HFFc6 (cell line): ENCODE results near the gene MUC22. TPM values are rescaled to one million over a fixed set of nuclear protein-coding genes. Genes with fewer than 3 reads are reported as not detected.
"Not testable (repeated sequence)": the region's sequence is repeated elsewhere in the genome, so short reads cannot be mapped to it uniquely, and the experiment has no call there.

Experiments used
- DNase-seq: peaks from one replicate; pipeline ENCODE4 v3.0.0-alpha.2; 2018
- H3K27ac Mint-ChIP-seq: 2 replicates; pipeline ENCODE4 v1.8.0; 2020; ENCODE audit warnings: mild to moderate bottlenecking, mixed read lengths
- H3K27me3 Mint-ChIP-seq: 2 replicates; pipeline ENCODE4 v1.8.0; 2021; ENCODE audit warnings: mild to moderate bottlenecking, moderate library complexity, mixed read lengths; ENCODE audit not compliant: insufficient read depth
- H3K36me3 Mint-ChIP-seq: 2 replicates; pipeline ENCODE4 v1.8.0; 2021; ENCODE audit warnings: low read depth, mixed read lengths
- H3K4me1 Mint-ChIP-seq: 2 replicates; pipeline ENCODE4 v1.8.0; 2020; ENCODE audit warnings: low read depth, mixed read lengths
- H3K4me3 Mint-ChIP-seq: 2 replicates; pipeline ENCODE4 v1.8.0; 2020; ENCODE audit warnings: mild to moderate bottlenecking, moderate library complexity, mixed read lengths
- H3K9me3 Mint-ChIP-seq: 2 replicates; pipeline ENCODE4 v1.8.0; 2020; ENCODE audit warnings: mild to moderate bottlenecking, mixed read lengths
- total RNA-seq, 6 experiments: library from RNA; stranded (reverse); fragmentation: NEBNext Ultra II Directional; extraction: Animal tissue kit (Norgen Biotek cat#: 25700); gene quantifications; 2 replicates in 1 of 6; 3 replicates in 5 of 6; pipeline ENCODE4 v1.2.3, GENCODE V29; 2021
- TF ChIP-seq, protein P1 (sequence below): fragments of 200-600 bp; sonication (generic); IDR thresholded peaks from 2 replicates; pipeline ENCODE4 v1.5.0; 2021; ENCODE audit warnings: antibody characterized with exemption, mild to moderate bottlenecking

Gene MUC22
- total RNA-seq, 6 experiments from 2014 or later: not detected

DNA sequence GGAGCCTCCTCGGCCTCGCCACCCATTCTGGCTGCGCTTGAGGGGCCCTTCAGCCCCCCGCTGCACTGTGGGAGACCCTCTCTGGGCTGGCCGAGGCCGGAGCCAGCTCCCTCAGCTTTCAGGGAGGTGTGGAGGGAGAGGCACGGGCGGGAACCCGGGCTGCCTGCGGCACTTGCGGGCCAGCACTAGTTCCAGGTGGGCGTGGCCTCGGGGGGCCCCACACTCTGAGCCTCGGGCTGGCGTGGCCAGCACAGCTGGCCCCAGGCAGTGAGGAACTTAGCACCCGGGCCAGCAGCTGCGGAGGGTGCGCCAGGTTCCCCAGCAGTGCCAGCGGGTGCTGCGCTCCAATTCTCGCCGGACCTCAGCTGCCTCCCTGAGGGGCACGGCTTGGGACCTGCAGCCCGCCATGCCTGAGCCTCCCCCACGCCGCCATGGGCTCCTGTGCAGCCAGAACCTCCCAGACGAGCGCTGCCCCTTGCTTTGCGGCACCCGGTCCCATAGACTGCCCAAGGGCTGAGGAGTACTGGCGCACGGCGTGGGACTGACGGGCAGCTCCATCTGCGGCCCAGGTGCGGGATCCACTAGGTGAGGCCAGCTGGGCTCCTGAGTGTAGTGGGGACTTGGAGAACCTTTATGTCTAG lies 6.5 kb downstream of the MUC22 start:
- peaks cover 42% of the 10 kb centered on the region for H3K27me3 Mint-ChIP-seq
- TF ChIP-seq, protein P1, sequence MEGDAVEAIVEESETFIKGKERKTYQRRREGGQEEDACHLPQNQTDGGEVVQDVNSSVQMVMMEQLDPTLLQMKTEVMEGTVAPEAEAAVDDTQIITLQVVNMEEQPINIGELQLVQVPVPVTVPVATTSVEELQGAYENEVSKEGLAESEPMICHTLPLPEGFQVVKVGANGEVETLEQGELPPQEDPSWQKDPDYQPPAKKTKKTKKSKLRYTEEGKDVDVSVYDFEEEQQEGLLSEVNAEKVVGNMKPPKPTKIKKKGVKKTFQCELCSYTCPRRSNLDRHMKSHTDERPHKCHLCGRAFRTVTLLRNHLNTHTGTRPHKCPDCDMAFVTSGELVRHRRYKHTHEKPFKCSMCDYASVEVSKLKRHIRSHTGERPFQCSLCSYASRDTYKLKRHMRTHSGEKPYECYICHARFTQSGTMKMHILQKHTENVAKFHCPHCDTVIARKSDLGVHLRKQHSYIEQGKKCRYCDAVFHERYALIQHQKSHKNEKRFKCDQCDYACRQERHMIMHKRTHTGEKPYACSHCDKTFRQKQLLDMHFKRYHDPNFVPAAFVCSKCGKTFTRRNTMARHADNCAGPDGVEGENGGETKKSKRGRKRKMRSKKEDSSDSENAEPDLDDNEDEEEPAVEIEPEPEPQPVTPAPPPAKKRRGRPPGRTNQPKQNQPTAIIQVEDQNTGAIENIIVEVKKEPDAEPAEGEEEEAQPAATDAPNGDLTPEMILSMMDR: no peak
- DNase-seq: no peak
- H3K4me3 Mint-ChIP-seq: no peak overlapping the region
- no peak overlapping the region for H3K27ac Mint-ChIP-seq
- H3K9me3 Mint-ChIP-seq: peaks cover 7% of the 10 kb centered on the region; the same call in 1 of the 2 replicates
- H3K36me3 Mint-ChIP-seq: peaks cover 5% of the 10 kb centered on the region; the same call in 1 of the 2 replicates
- H3K4me1 Mint-ChIP-seq: no peaks in the 10 kb centered on the region

DNA sequence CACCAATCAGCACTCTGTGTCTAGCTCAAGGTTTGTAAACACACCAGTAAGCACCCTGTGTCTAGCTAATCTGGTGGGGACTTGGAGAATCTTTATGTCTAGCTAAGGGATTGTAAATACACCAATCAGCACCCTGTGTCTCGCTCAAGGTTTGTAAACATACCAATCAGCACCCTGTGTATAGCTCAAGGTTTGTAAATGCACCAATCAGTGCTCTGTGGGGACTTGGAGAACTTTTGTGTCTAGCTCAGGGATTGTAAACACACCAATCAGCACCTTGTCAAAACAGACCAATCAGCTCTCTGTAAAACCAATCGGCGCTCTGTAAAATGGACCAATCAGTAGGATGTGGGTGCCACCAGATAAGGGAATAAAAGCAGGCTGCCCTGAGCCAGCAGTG lies 7.2 kb downstream of the MUC22 start:
- H3K4me1 Mint-ChIP-seq, H3K9me3 Mint-ChIP-seq, H3K27ac Mint-ChIP-seq: not testable (repeated sequence)

DNA sequence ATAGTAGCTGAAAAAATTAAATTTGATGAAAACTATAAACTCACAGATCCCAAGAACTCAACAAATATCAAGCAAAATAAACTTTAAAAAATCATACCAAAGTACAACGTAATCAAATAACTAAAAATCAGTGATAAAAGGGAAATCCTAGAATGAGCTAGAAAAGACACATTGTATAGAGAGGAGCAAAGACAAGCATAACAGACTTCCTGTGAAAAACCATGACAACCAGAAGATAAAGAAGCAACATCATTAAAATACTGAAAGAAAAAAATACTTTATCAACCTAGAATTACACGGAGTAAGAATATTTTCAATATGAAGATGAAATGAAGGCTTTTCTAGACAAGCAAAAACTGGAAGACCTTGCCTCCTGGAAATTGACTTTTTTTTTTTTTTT lies 9.8 kb downstream of the MUC22 start:
- Mint-ChIP-seq H3K27me3 (peaks cover 32% of the 10 kb centered on the region), H3K9me3 (peaks cover 7% of the 10 kb centered on the region; the same call in 1 of the 2 replicates), H3K4me3 (no peak overlapping the region), H3K4me1 (no peaks in the 10 kb centered on the region), H3K36me3 (0 out of 2 replicates have a peak, but pooled peaks cover 5% of the 10 kb centered on the region), H3K27ac (no peak overlapping the region)
- TF ChIP-seq, protein P1: no peak
- no peak for DNase-seq

More for the DNA sequence above, 7.2 kb downstream of the MUC22 start:
- not testable (repeated sequence) for H3K36me3 Mint-ChIP-seq, H3K4me3 Mint-ChIP-seq, DNase-seq
- H3K27me3 Mint-ChIP-seq: peaks cover 43% of the 10 kb centered on the region

DNA sequence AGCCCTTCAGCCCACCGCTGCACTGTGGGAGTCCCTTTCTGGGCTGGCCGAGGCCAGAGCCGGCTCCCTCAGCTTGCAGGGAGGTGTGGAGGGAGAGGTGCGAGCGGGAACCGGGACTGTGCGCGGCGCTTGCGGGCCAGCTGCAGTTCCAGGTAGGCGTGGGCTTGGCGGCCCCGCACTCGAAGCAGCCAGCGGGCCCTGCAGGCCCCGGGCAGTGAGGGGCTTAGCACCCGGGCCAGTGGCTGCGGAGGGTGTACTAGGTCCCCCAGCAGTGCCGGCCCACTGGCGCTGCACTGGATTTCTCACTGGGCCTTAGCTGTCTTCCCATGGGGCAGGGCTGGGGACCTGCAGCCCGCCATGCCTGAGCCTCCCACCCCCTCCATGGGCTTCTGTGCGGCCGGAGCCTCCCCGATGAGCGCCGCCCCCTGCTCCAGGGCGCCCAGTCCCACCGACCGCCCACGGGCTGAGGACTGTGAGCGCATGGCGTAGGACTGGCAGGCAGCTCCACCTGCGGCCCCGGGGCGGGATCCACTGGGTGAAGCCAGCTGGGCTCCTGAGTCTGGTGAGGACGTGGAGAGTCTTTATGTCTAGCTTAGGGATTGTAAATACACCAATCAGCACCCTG lies 10.5 kb downstream of the MUC22 start:
- peaks cover 33% of the 10 kb centered on the region for H3K27me3 Mint-ChIP-seq
- H3K9me3 Mint-ChIP-seq, H3K27ac Mint-ChIP-seq, DNase-seq, H3K4me1 Mint-ChIP-seq, H3K4me3 Mint-ChIP-seq, H3K36me3 Mint-ChIP-seq: not testable (repeated sequence)

DNA sequence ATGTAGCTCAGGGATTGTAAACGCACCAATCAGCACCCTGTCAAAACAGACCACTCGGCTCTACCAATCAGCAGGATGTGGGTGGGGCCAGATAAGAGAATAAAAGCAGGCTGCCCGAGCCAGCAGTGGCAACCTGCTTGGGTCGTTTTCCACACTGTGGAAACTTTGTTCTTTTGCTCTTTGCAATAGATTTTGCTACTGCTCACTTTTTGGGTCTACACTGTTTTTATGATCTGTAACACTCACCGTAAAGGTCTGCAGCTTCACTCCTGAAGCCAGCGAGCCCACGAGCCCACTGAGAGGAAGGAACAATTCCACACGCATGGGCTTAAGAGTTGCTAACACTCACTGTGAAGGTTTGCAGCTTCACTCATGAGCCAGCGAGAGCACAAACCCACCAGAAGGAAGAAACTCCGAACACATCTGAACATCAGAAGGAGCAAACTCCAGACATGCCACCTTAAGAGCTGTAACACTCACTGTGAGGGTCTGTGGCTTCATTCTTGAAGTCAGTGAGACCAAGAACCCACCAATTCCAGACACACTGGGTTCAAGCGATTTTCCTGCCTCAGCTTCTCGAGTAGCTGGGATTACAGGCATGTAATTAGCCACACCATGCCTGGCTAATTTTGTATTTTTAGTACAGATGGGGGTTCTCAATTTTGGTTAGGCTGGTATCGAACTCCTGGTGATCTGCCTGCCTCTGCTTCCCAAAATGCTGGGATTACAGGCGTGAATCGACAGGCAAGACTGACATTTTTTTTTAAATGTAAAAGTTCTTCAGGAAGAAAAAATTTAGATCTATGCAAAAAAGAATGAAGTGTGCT lies 11.6 kb downstream of the MUC22 start:
- not testable (repeated sequence) for H3K9me3 Mint-ChIP-seq, DNase-seq, H3K4me1 Mint-ChIP-seq, H3K36me3 Mint-ChIP-seq, H3K4me3 Mint-ChIP-seq, H3K27ac Mint-ChIP-seq
- H3K27me3 Mint-ChIP-seq: peaks cover 38% of the 10 kb centered on the region

DNA sequence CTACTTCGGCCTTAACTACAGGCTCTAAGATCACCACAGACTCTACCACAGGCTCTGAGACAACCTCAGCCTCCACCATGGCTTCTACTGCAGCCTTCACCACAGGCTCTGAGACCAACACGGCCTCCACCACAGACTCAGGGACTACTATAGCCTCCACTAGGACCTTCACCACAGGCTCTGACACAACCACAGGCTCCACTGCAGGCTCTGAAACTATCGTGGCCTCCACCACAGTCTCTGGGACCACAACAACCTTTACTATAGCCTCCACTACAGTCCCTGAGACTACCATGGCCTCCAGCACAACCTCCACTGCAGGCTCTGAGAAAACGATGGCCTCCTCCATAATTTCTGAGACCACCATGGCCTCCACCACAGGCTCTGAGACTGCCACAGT lies 15.3 kb downstream of the MUC22 start:
- no peaks in the 10 kb centered on the region for H3K4me1 Mint-ChIP-seq
- no peak overlapping the region for H3K4me3 Mint-ChIP-seq
- H3K27ac Mint-ChIP-seq: no peak overlapping the region
- peaks cover 44% of the 10 kb centered on the region for H3K27me3 Mint-ChIP-seq
- no peaks in the 10 kb centered on the region for H3K36me3 Mint-ChIP-seq
- no peak for DNase-seq
- TF ChIP-seq, protein P1: no peak
- no peaks in the 10 kb centered on the region; the same call in 1 of the 2 replicates for H3K9me3 Mint-ChIP-seq

DNA sequence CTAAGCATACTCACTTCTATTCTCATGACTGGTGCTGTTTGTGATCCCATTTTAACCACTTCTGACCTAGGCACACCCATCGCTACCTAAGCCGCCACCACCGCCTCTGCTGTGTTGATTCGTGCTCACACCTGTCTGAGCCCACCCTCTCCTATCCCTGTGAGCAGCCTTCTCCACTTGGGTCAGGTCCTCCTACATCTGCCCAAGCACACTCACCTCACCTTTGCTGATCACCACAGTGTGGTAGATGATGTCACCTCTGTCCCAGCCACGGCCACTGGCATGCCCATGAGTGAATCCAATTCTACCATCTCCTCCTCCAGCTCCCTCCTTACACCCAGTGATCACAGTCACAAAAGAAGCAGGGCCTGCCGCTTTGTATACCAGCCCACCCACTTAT lies 20.8 kb downstream of the MUC22 start:
- no peak for DNase-seq
- TF ChIP-seq, protein P1: no peak
- Mint-ChIP-seq H3K27ac (no peak overlapping the region), H3K4me1 (no peaks in the 10 kb centered on the region), H3K9me3 (no peaks in the 10 kb centered on the region), H3K4me3 (no peak overlapping the region), H3K27me3 (peaks cover 36% of the 10 kb centered on the region), H3K36me3 (no peaks in the 10 kb centered on the region)
